ENCODE measurements around the gene SPCS2. TPM values are rescaled to one million over a fixed set of nuclear protein-coding genes. Genes with fewer than 3 reads are reported as not detected.
"Not testable (repeated sequence)": the region's sequence is repeated elsewhere in the genome, so short reads cannot be mapped to it uniquely, and the experiment has no call there.

The SPCS2 gene
- total RNA-seq, 1 experiment from 2014 or later = 91.5 TPM

GRCh38 chr11:74978041-74978440, 29.0 kb downstream of the SPCS2 start:
- H3K9me3 ChIP-seq (ENCODE audit: low read length) = no peaks in the 10 kb centered on the region
- H3K4me1 ChIP-seq (ENCODE audit: low read length) = no peaks in the 10 kb centered on the region
- DNase-seq = no peak
- peaks cover 59% of the 10 kb centered on the region for H3K36me3 ChIP-seq (ENCODE audit: insufficient read depth, low read length)
- H3K27me3 ChIP-seq (ENCODE audit: low read length) = no peaks in the 10 kb centered on the region
- H3K9me2 ChIP-seq (replicated peaks; ENCODE audit: insufficient read depth, low read length) = no peaks in the 10 kb centered on the region
- H3K79me2 ChIP-seq (ENCODE audit: low read length) = peaks cover 32% of the 10 kb centered on the region
- H3K4me3 ChIP-seq (ENCODE audit: low read length) = no peak overlapping the region
- H2AFZ ChIP-seq (ENCODE audit: low read length) = no peak overlapping the region
- no peak overlapping the region for H3K4me2 ChIP-seq (ENCODE audit: low read depth, low read length, poor library complexity, severe bottlenecking)
- no peak overlapping the region for H3K9ac ChIP-seq (ENCODE audit: low read length)
- no peak overlapping the region for H3K27ac ChIP-seq (ENCODE audit: low read length)
- H4K20me1 ChIP-seq (ENCODE audit: insufficient read depth, low read depth, low read length) = no peaks in the 10 kb centered on the region

GRCh38 chr11:74980634-74981033, 31.6 kb downstream of the SPCS2 start:
- H3K4me1 ChIP-seq (ENCODE audit: low read length) = no peaks in the 10 kb centered on the region
- peak; percentile 37 for DNase-seq
- H3K4me3 ChIP-seq (ENCODE audit: low read length) = no peak overlapping the region
- H3K79me2 ChIP-seq (ENCODE audit: low read length) = peaks cover 12% of the 10 kb centered on the region
- H3K9ac ChIP-seq (ENCODE audit: low read length) = no peak overlapping the region
- no peaks in the 10 kb centered on the region for H3K9me3 ChIP-seq (ENCODE audit: low read length)
- H3K27ac ChIP-seq (ENCODE audit: low read length) = peak overlapping the region; percentile 3; the same call in 1 of the 2 replicates
- no peak overlapping the region for H3K4me2 ChIP-seq (ENCODE audit: low read depth, low read length, poor library complexity, severe bottlenecking)
- no peak overlapping the region for H2AFZ ChIP-seq (ENCODE audit: low read length)
- peaks cover 40% of the 10 kb centered on the region for H3K36me3 ChIP-seq (ENCODE audit: insufficient read depth, low read length)
- H3K27me3 ChIP-seq (ENCODE audit: low read length) = no peaks in the 10 kb centered on the region
- no peaks in the 10 kb centered on the region for H3K9me2 ChIP-seq (replicated peaks; ENCODE audit: insufficient read depth, low read length)
- no peaks in the 10 kb centered on the region for H4K20me1 ChIP-seq (ENCODE audit: insufficient read depth, low read depth, low read length)

- no peak overlapping the region for H3K4me3 ChIP-seq (ENCODE audit: low read length)
Measured at GRCh38 chr11:74981888-74982287, 32.8 kb downstream of the SPCS2 start.

GRCh38 chr11:74984070-74984469, 35.0 kb downstream of the SPCS2 start:
- no peaks in the 10 kb centered on the region for H3K9me3 ChIP-seq (ENCODE audit: low read length)
- H3K9ac ChIP-seq (ENCODE audit: low read length) = no peak overlapping the region
- no peak for DNase-seq
- no peaks in the 10 kb centered on the region for H3K27me3 ChIP-seq (ENCODE audit: low read length)
- H3K4me3 ChIP-seq (ENCODE audit: low read length) = no peak overlapping the region
- H3K36me3 ChIP-seq (ENCODE audit: insufficient read depth, low read length) = peaks cover 16% of the 10 kb centered on the region; the same call in 1 of the 2 replicates
- no peaks in the 10 kb centered on the region for H3K9me2 ChIP-seq (replicated peaks; ENCODE audit: insufficient read depth, low read length)
- no peak overlapping the region for H2AFZ ChIP-seq (ENCODE audit: low read length)
- no peaks in the 10 kb centered on the region for H4K20me1 ChIP-seq (ENCODE audit: insufficient read depth, low read depth, low read length)
- no peak overlapping the region for H3K4me2 ChIP-seq (ENCODE audit: low read depth, low read length, poor library complexity, severe bottlenecking)
- H3K79me2 ChIP-seq (ENCODE audit: low read length) = peaks cover 11% of the 10 kb centered on the region
- H3K4me1 ChIP-seq (ENCODE audit: low read length) = peaks cover 16% of the 10 kb centered on the region
- no peak overlapping the region for H3K27ac ChIP-seq (ENCODE audit: low read length)

More at GRCh38 chr11:74981888-74982287, 32.8 kb downstream of the SPCS2 start:
- Histone ChIP-seq H3K27ac (ENCODE audit: low read length) (no peak overlapping the region), H3K9ac (ENCODE audit: low read length) (no peak overlapping the region), H4K20me1 (ENCODE audit: insufficient read depth, low read depth, low read length) (no peaks in the 10 kb centered on the region), H3K36me3 (ENCODE audit: insufficient read depth, low read length) (peaks cover 31% of the 10 kb centered on the region), H3K9me3 (ENCODE audit: low read length) (no peaks in the 10 kb centered on the region), H3K4me2 (ENCODE audit: low read depth, low read length, poor library complexity, severe bottlenecking) (no peak overlapping the region), H3K9me2 (replicated peaks; ENCODE audit: insufficient read depth, low read length) (no peaks in the 10 kb centered on the region), H3K27me3 (ENCODE audit: low read length) (no peaks in the 10 kb centered on the region), H3K4me1 (ENCODE audit: low read length) (peaks cover 5% of the 10 kb centered on the region), H2AFZ (ENCODE audit: low read length) (no peak overlapping the region), H3K79me2 (ENCODE audit: low read length) (peaks cover 8% of the 10 kb centered on the region)
- no peak for DNase-seq

GRCh38 chr11:74984730-74985129, 35.7 kb downstream of the SPCS2 start:
- Histone ChIP-seq H3K27ac (ENCODE audit: low read length) (no peak overlapping the region), H3K9ac (ENCODE audit: low read length) (no peak overlapping the region), H4K20me1 (ENCODE audit: insufficient read depth, low read depth, low read length) (no peaks in the 10 kb centered on the region), H2AFZ (ENCODE audit: low read length) (no peak overlapping the region), H3K79me2 (ENCODE audit: low read length) (peaks cover 17% of the 10 kb centered on the region), H3K9me3 (ENCODE audit: low read length) (no peaks in the 10 kb centered on the region), H3K4me2 (ENCODE audit: low read depth, low read length, poor library complexity, severe bottlenecking) (no peak overlapping the region), H3K9me2 (replicated peaks; ENCODE audit: insufficient read depth, low read length) (no peaks in the 10 kb centered on the region), H3K36me3 (ENCODE audit: insufficient read depth, low read length) (peaks cover 9% of the 10 kb centered on the region; the same call in 1 of the 2 replicates), H3K4me3 (ENCODE audit: low read length) (no peak overlapping the region), H3K4me1 (ENCODE audit: low read length) (peaks cover 20% of the 10 kb centered on the region), H3K27me3 (ENCODE audit: low read length) (no peaks in the 10 kb centered on the region)
- DNase-seq = peak; percentile 41

- H3K9me3 ChIP-seq (ENCODE audit: low read length) = no peaks in the 10 kb centered on the region
- H2AFZ ChIP-seq (ENCODE audit: low read length) = peak within 1 kb of the TSS; percentile 17; the same call in 1 of the 2 replicates
- DNase-seq = peak; percentile 97
- H3K9me2 ChIP-seq (replicated peaks; ENCODE audit: insufficient read depth, low read length) = no peaks in the 10 kb centered on the region
- peak within 1 kb of the TSS; percentile 99 for H3K4me2 ChIP-seq (ENCODE audit: low read depth, low read length, poor library complexity, severe bottlenecking)
- H3K4me3 ChIP-seq (ENCODE audit: low read length) = peak within 1 kb of the TSS; percentile 96
- peaks cover 57% of the 10 kb centered on the region for H3K79me2 ChIP-seq (ENCODE audit: low read length)
- peaks cover 4% of the 10 kb centered on the region for H3K36me3 ChIP-seq (ENCODE audit: insufficient read depth, low read length)
- peak within 1 kb of the TSS; percentile 95 for H3K27ac ChIP-seq (ENCODE audit: low read length)
- H4K20me1 ChIP-seq (ENCODE audit: insufficient read depth, low read depth, low read length) = peaks cover 2% of the 10 kb centered on the region; the same call in 1 of the 2 replicates
- H3K27me3 ChIP-seq (ENCODE audit: low read length) = no peaks in the 10 kb centered on the region
- peaks cover 60% of the 10 kb centered on the region for H3K4me1 ChIP-seq (ENCODE audit: low read length)
- peak within 1 kb of the TSS; percentile 99 for H3K9ac ChIP-seq (ENCODE audit: low read length)
Measured at GRCh38 chr11:74988541-74989259, 39.6 kb downstream of the SPCS2 start, which contains the start of gene NEU3. Gene NEU3 (plus strand): TSS chr11:74988933. CDS start chr11:74989061, 128 bp downstream.

- H2AFZ ChIP-seq (ENCODE audit: low read length) = no peak overlapping the region
- H3K4me1 ChIP-seq (ENCODE audit: low read length) = peaks cover 65% of the 10 kb centered on the region
- H3K27me3 ChIP-seq (ENCODE audit: low read length) = no peaks in the 10 kb centered on the region
- peaks cover 10% of the 10 kb centered on the region for H3K36me3 ChIP-seq (ENCODE audit: insufficient read depth, low read length)
- peak overlapping the region; percentile 99 for H3K9ac ChIP-seq (ENCODE audit: low read length)
- peak overlapping the region; percentile 95 for H3K27ac ChIP-seq (ENCODE audit: low read length)
- H3K9me3 ChIP-seq (ENCODE audit: low read length) = no peaks in the 10 kb centered on the region
- peak overlapping the region; percentile 96 for H3K4me3 ChIP-seq (ENCODE audit: low read length)
- H3K79me2 ChIP-seq (ENCODE audit: low read length) = peaks cover 62% of the 10 kb centered on the region
- no peaks in the 10 kb centered on the region for H3K9me2 ChIP-seq (replicated peaks; ENCODE audit: insufficient read depth, low read length)
- H4K20me1 ChIP-seq (ENCODE audit: insufficient read depth, low read depth, low read length) = peaks cover 6% of the 10 kb centered on the region; the same call in 1 of the 2 replicates
- peak; percentile 60 for DNase-seq
- H3K4me2 ChIP-seq (ENCODE audit: low read depth, low read length, poor library complexity, severe bottlenecking) = peak overlapping the region; percentile 99
Measured at GRCh38 chr11:74989260-74989638, 40.2 kb downstream of the SPCS2 start.

- Histone ChIP-seq H3K4me1 (ENCODE audit: low read length) (peaks cover 67% of the 10 kb centered on the region), H3K4me2 (ENCODE audit: low read depth, low read length, poor library complexity, severe bottlenecking) (peak overlapping the region; percentile 99), H3K4me3 (ENCODE audit: low read length) (peak overlapping the region; percentile 96), H3K79me2 (ENCODE audit: low read length) (peaks cover 71% of the 10 kb centered on the region), H3K27ac (ENCODE audit: low read length) (peak overlapping the region; percentile 95), H3K36me3 (ENCODE audit: insufficient read depth, low read length) (peaks cover 19% of the 10 kb centered on the region), H3K9ac (ENCODE audit: low read length) (peak overlapping the region; percentile 99)
- H3K9me3 ChIP-seq (ENCODE audit: low read length); H2AFZ ChIP-seq (ENCODE audit: low read length); H3K9me2 ChIP-seq (replicated peaks; ENCODE audit: insufficient read depth, low read length); H3K27me3 ChIP-seq (ENCODE audit: low read length); H4K20me1 ChIP-seq (ENCODE audit: insufficient read depth, low read depth, low read length): not testable (repeated sequence)
- peak; percentile 56 for DNase-seq
Measured at GRCh38 chr11:74990150-74990549, 41.1 kb downstream of the SPCS2 start.

Measured in Karpas-422 (cell line).